ENCODE measurements around the gene KCNAB1.
A peak's percentile ranks its signal among the peaks of the same experiment; 100 is the strongest.

The KCNAB1 gene

GRCh38 chr3:156377718-156378117, 257.3 kb downstream of the KCNAB1 start:
- no peak for DNase-seq

- DNase-seq, result no peak
These were observed 258.5 kb downstream of the KCNAB1 start for GRCh38 chr3:156378871-156379270.

DNA sequence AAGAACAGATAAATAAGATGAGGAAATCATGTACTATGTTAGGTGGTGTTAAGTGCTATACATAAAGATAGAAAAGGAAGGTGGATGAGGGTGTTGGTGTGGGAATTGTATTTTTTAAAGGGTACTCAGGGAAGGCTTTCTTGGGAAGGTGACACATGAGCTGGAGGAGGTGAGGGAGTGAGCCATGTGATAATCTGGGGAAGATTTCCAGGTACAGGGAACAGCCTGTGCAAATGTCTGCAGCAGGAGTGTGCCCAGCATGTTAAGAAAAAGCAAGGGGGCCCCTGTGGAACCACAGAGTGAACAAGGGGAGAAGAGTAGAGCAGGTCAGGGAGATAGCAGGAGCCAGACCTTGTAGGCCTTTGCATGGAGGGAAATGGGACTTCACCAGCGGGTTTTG, 258.9 kb downstream of the KCNAB1 start:
- no peak for DNase-seq

GRCh38 chr3:156381253-156381652, 260.9 kb downstream of the KCNAB1 start:
- no peak for DNase-seq

GRCh38 chr3:156382458-156383346, 262.3 kb downstream of the KCNAB1 start:
- peak in 1 of 2 donors; percentile 20 for DNase-seq

DNA sequence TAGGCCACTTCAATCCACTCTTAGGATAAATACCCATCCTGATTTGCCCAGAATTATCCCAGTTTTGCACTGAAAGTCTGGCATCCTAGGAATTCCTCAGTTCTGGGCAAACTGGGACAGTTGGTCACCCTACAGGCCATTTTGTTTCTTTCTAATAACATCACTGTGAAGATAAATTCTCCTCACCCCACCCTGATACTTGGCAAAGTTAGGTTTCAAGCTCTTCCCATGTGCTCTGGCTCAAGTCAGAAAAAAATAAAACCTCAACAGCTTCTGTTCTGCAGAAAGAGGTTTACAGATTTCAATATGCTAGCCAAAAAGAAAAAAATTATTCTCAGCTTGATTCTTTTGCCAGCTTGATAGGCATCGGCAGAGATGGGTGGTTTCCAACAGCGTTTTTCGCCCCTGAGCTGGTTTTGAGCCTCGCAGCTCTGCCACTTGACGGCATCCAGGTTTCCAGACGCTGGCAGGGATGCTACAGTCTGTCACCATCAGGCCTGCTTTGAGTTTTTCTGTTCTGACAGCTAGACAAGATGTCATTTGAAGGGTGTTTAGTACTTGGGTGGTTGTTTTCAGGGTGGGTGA, 263.2 kb downstream of the KCNAB1 start:
- DNase-seq, result no peak

GRCh38 chr3:156388497-156389448, 268.4 kb downstream of the KCNAB1 start:
- DNase-seq, result no peak

- no peak for DNase-seq
These were observed 269.1 kb downstream of the KCNAB1 start for GRCh38 chr3:156389449-156389950.

- no peak for DNase-seq
These were observed 270.5 kb downstream of the KCNAB1 start for GRCh38 chr3:156390846-156391245.

DNA sequence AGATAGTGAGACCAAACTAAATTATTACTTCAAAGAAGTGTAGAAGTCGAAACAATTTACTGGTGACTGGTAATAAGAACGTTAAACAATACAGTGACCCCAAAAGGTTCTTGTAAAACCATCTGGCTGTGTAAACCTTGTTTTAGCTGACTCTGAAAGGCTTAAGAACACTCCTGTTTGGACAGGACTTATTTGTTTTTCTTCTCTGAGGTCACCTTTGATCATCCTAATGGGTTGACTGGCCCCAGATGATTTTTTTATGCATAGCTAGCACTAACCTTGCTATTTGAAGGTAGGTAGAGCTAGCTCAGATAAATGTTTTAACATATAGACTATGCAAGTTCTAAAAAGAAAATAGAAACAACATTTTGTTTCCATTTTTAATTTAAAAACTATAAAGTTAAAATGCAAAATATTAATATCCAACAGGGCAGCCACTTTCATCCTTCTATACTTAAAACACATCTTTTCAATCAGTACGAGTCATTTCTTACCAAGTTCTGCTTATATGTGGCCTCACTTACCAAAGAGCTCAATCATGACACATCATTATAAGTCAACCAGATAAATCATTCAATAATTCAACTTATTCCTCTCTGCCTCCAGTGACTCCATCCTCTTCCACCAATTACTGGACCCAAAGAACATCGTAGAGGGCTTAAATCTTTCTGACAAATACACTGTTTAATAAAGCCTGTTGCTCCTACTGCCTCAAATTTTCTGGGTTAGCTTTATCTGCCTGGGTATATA, 275.8 kb downstream of the KCNAB1 start:
- DNase-seq, result no peak

DNA sequence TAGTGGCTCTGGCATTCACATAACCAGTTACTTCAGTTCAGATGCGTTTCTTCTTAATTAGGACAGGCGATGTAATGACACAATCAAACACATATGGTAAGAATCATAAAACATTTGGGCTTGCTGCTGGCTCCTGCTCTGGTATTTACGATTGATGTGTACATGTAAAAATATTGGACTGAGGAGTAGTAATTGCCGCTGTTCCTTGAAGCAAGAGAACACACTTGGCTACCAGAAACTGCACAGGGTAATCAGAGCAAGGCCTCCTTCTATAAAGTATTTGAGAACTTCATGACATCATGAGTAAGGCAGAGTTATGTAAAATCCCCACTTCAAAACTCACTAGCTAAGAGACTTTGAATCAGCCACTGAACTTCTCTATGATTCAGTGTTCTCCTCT, 276.5 kb downstream of the KCNAB1 start:
- no peak for DNase-seq

GRCh38 chr3:156397534-156397933, 277.2 kb downstream of the KCNAB1 start:
- no peak for DNase-seq

DNA sequence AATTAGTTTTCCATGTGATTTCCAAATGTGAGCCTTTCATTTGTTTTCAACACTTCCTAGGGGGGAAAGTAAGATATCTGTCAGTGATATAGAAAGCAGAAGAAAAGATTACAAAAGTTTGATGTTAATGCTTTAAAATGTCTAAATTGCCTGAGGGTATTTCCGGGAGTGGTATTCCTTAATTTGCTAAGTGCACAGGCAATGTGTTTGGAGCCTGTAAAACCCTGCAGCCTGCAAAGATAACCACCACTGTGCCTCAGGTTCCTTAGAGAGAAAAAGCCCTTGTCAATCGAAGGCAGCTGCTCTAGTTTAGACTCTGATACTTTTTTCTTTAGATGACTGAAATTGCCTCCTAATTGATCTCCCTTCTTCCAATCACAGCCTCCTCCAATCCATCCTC, 279.7 kb downstream of the KCNAB1 start:
- no peak for DNase-seq

GRCh38 chr3:156400735-156401134, 280.4 kb downstream of the KCNAB1 start:
- DNase-seq, result no peak

GRCh38 chr3:156404217-156404616, 283.8 kb downstream of the KCNAB1 start:
- DNase-seq, result no peak

GRCh38 chr3:156406393-156406792, 286.0 kb downstream of the KCNAB1 start:
- no peak for DNase-seq

- no peak for DNase-seq
These were observed 287.3 kb downstream of the KCNAB1 start for GRCh38 chr3:156407617-156408225.

GRCh38 chr3:156409694-156410093, 289.3 kb downstream of the KCNAB1 start:
- DNase-seq, result no peak

GRCh38 chr3:156412600-156412999, 292.2 kb downstream of the KCNAB1 start:
- DNase-seq, result no peak

GRCh38 chr3:156413293-156413892, 293.0 kb downstream of the KCNAB1 start:
- DNase-seq, result no peak

- no peak for DNase-seq
These were observed 296.6 kb downstream of the KCNAB1 start for GRCh38 chr3:156416846-156417558.
